H9 (cell line): ENCODE measurements around the gene EXOC2. TPM values are rescaled to one million over a fixed set of nuclear protein-coding genes. Genes with fewer than 3 reads are reported as not detected.

Experiments
- DNase-seq: peaks from one replicate; pipeline ENCODE4 v3.0.0-alpha.2; 2017
- H2AFZ ChIP-seq: one replicate; pipeline ENCODE4 v1.6.1; 2013; ENCODE audit warnings: mild to moderate bottlenecking, low read length, control low read depth, moderate library complexity
- H2AK5ac ChIP-seq: 2 replicates; pipeline ENCODE4 v1.6.1; 2013; ENCODE audit warnings: low read length, control low read depth, mixed read lengths; ENCODE audit not compliant: insufficient read length
- H2BK120ac ChIP-seq: one replicate; pipeline ENCODE4 v1.6.1; 2013; ENCODE audit warnings: low read depth, mild to moderate bottlenecking, low read length, control low read depth, inconsistent platforms; ENCODE audit not compliant: poor library complexity, severe bottlenecking
- H2BK12ac ChIP-seq: 2 replicates; pipeline ENCODE4 v1.6.1; 2013; ENCODE audit warnings: low read length, control low read depth, mixed read lengths, low read depth; ENCODE audit not compliant: insufficient read length
- H2BK15ac ChIP-seq: 2 replicates; pipeline ENCODE4 v1.6.1; 2013; ENCODE audit warnings: low read depth, low read length, control low read depth
- H2BK20ac ChIP-seq: one replicate; pipeline ENCODE4 v1.6.1; 2013; ENCODE audit warnings: low read depth, mild to moderate bottlenecking, low read length, control low read depth, inconsistent platforms; ENCODE audit not compliant: poor library complexity, severe bottlenecking
- H2BK5ac ChIP-seq: 2 replicates; pipeline ENCODE4 v1.6.1; 2013; ENCODE audit warnings: low read length, control low read depth, mixed read lengths; ENCODE audit not compliant: insufficient read length
- H3K14ac ChIP-seq: 2 replicates; pipeline ENCODE4 v1.6.1; 2013; ENCODE audit warnings: low read length, control low read depth; ENCODE audit not compliant: insufficient read depth
- H3K18ac ChIP-seq: 2 replicates; pipeline ENCODE4 v1.6.1; 2013; ENCODE audit warnings: low read depth, mild to moderate bottlenecking, mixed read lengths, low read length, control low read depth; ENCODE audit not compliant: insufficient read length
- H3K23ac ChIP-seq: 2 replicates; pipeline ENCODE4 v1.6.1; 2013; ENCODE audit warnings: low read length, control low read depth, mixed read lengths, low read depth; ENCODE audit not compliant: insufficient read length
- H3K23me2 ChIP-seq: 2 replicates; pipeline ENCODE4 v1.6.1; 2013; ENCODE audit warnings: low read depth, mild to moderate bottlenecking, mixed read lengths, low read length, control low read depth; ENCODE audit not compliant: insufficient read length, poor library complexity, severe bottlenecking
- H3K27ac ChIP-seq: 2 replicates; pipeline ENCODE4 v1.5.1; 2013; ENCODE audit warnings: low read length, control low read depth, mixed read lengths, low read depth; ENCODE audit not compliant: insufficient read length
- H3K27me3 ChIP-seq: 2 replicates; pipeline ENCODE4 v1.6.1; 2013; ENCODE audit warnings: low read length, control low read depth, inconsistent platforms; ENCODE audit not compliant: insufficient read depth
- H3K4ac ChIP-seq: 2 replicates; pipeline ENCODE4 v1.6.1; 2013; ENCODE audit warnings: low read depth, mild to moderate bottlenecking, control low read depth, inconsistent platforms, low read length, moderate library complexity
- H3K4me1 ChIP-seq: 2 replicates; pipeline ENCODE4 v1.6.1; 2013; ENCODE audit warnings: low read length, control low read depth, inconsistent platforms; ENCODE audit not compliant: insufficient read depth
- H3K4me2 ChIP-seq: 2 replicates; pipeline ENCODE4 v1.6.1; 2013; ENCODE audit warnings: low read length, control low read depth, mixed read lengths; ENCODE audit not compliant: insufficient read length, insufficient read depth
- H3K56ac ChIP-seq: 2 replicates; pipeline ENCODE4 v1.6.1; 2013; ENCODE audit warnings: low read depth, mild to moderate bottlenecking, mixed read lengths, low read length, control low read depth; ENCODE audit not compliant: insufficient read length
- H3K79me1 ChIP-seq: 2 replicates; pipeline ENCODE4 v1.6.1; 2013; ENCODE audit warnings: low read depth, mild to moderate bottlenecking, moderate library complexity, low read length, control low read depth, inconsistent platforms; ENCODE audit not compliant: insufficient read depth, poor library complexity, severe bottlenecking
- H3K79me2 ChIP-seq: 2 replicates; pipeline ENCODE4 v1.6.1; 2013; ENCODE audit warnings: low read length, control low read depth, inconsistent platforms; ENCODE audit not compliant: insufficient read depth
- H3K9ac ChIP-seq: 2 replicates; pipeline ENCODE4 v1.6.1; 2013; ENCODE audit warnings: low read length, control low read depth, mixed read lengths; ENCODE audit not compliant: insufficient read length; ENCODE audit errors: extremely low read depth
- H3K9me3 ChIP-seq: one replicate; pipeline ENCODE4 v1.6.1; 2013; ENCODE audit warnings: low read depth, low read length, inconsistent platforms; ENCODE audit not compliant: control insufficient read depth
- H3T11ph ChIP-seq: one replicate; pipeline ENCODE4 v1.6.1; 2013; ENCODE audit warnings: mild to moderate bottlenecking, low read length, control low read depth, inconsistent platforms
- H4K20me1 ChIP-seq: one replicate; pipeline ENCODE4 v1.6.1; 2013; ENCODE audit not compliant: control insufficient read depth, insufficient read length, insufficient read depth
- H4K5ac ChIP-seq: 2 replicates; pipeline ENCODE4 v1.6.1; 2013; ENCODE audit warnings: low read depth, mild to moderate bottlenecking, mixed read lengths, low read length, control low read depth; ENCODE audit not compliant: insufficient read length
- H4K8ac ChIP-seq: replicated peaks from 2 replicates; pipeline ENCODE4 v1.6.1; 2013; ENCODE audit warnings: low read length, control low read depth, mixed read lengths, low read depth; ENCODE audit not compliant: insufficient read length
- H4K91ac ChIP-seq: 2 replicates; pipeline ENCODE4 v1.6.1; 2013; ENCODE audit warnings: low read depth, mild to moderate bottlenecking, moderate library complexity, mixed read lengths, low read length, control low read depth; ENCODE audit not compliant: insufficient read length
- H3K27ac Mint-ChIP-seq, 3 experiments: 2 replicates in 2 of 3; 3 replicates in 1 of 3; pipeline ENCODE4 v1.8.0; 2020 to 2021; ENCODE audit warnings: mixed read lengths in 3 of 3, mild to moderate bottlenecking in 1 of 3, moderate library complexity in 1 of 3
- H3K27me3 Mint-ChIP-seq: 2 replicates; pipeline ENCODE4 v1.8.0; 2021; ENCODE audit warnings: low read depth, mild to moderate bottlenecking, moderate library complexity, mixed read lengths
- H3K36me3 Mint-ChIP-seq, 3 experiments: 2 replicates in 2 of 3; 3 replicates in 1 of 3; pipeline ENCODE4 v1.8.0; 2020 to 2021; ENCODE audit warnings: low read depth in 3 of 3, mixed read lengths in 3 of 3; ENCODE audit not compliant: insufficient read depth in 1 of 3
- H3K4me1 Mint-ChIP-seq, 2 experiments: 2 replicates each; pipeline ENCODE4 v1.8.0; 2020; ENCODE audit warnings: mixed read lengths in 2 of 2
- H3K4me3 Mint-ChIP-seq, 2 experiments: 2 replicates in 1 of 2; 3 replicates in 1 of 2; pipeline ENCODE4 v1.8.0; 2020 to 2021; ENCODE audit warnings: mild to moderate bottlenecking in 2 of 2, mixed read lengths in 2 of 2, moderate library complexity in 1 of 2
- H3K9me3 Mint-ChIP-seq, 2 experiments: 2 replicates in 1 of 2; 3 replicates in 1 of 2; pipeline ENCODE4 v1.8.0; 2020; ENCODE audit warnings: mild to moderate bottlenecking in 2 of 2, mixed read lengths in 2 of 2, moderate library complexity in 1 of 2
- WGBS: extraction: QIAGEN DNeasy Blood & Tissue Kit; methylation state at CpG from one replicate; pipeline ENCODE4 v1.1.7; 2013; ENCODE audit warnings: missing lambda C conversion rate, low lambda C conversion rate, mixed read lengths; ENCODE audit not compliant: insufficient read length; ENCODE audit errors: extremely low coverage; 5-methylcytosine and 5-hydroxymethylcytosine counted together
- total RNA-seq: library from RNA; stranded (reverse); gene quantifications from 2 replicates; pipeline ENCODE4 v1.2.1, GENCODE V29; 2021
- TF ChIP-seq, protein P1 (sequence below): fragments of 200-600 bp; sonication (generic); conservative IDR thresholded peaks from 3 replicates; pipeline ENCODE4 v1.8.0; 2021; ENCODE audit warnings: antibody characterized with exemption, mild to moderate bottlenecking

EXOC2 gene
- total RNA-seq, 1 experiment from 2014 or later: 29.9 TPM

DNA sequence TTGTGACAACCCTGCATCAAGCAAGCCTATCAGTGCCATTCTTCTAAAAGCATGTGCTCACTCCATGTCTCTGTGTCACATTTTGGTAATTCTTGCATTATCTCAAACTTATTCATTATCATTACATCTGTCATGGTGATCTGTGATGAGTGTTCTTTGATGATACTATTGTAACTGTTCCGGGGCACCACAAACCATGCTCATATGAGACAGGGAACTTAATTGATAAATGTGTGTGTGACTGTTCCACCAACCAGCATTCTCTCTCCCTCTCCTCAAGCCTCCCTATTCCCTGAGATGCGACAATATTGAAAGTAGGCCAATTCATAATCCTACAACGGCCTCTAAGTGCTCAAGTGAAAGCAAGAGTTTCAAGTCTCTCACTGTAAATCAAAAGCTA is 40.1 kb downstream of the EXOC2 start:
- no peak overlapping the region for H2BK12ac ChIP-seq
- no peak overlapping the region for H3K9ac ChIP-seq
- no peak overlapping the region for H2AFZ ChIP-seq
- H3K9me3 ChIP-seq: no peaks in the 10 kb centered on the region
- no peak for DNase-seq
- Mint-ChIP-seq H3K27ac (peak overlapping the region in 2 of 3 experiments; percentile 13 to 27; a peak in 1 of 7 replicates), H3K36me3 (peaks cover 9 to 19% (median 11%) of the 10 kb centered on the region in 3 experiments; a peak in 6 of 7 replicates), H3K4me1 (peaks cover 37% of the 10 kb centered on the region in 2 experiments), H3K9me3 (no peaks in the 10 kb centered on the region; a peak in 1 of 5 replicates), H3K4me3 (no peak overlapping the region), H3K27me3 (no peaks in the 10 kb centered on the region)
- H4K8ac ChIP-seq: no peak overlapping the region
- no peak overlapping the region for H3K4ac ChIP-seq
- no peak overlapping the region for H3K23ac ChIP-seq
- no peaks in the 10 kb centered on the region; the same call in 1 of the 2 replicates for H3K79me2 ChIP-seq
- no peak overlapping the region for H2AK5ac ChIP-seq
- H3K18ac ChIP-seq: no peak overlapping the region
- H3K23me2 ChIP-seq: no peaks in the 10 kb centered on the region
- H3K4me2 ChIP-seq: no peak overlapping the region
- H3K79me1 ChIP-seq: no peaks in the 10 kb centered on the region
- no CpG with 5 or more reads among the region's 3 CpGs for WGBS
- no peak overlapping the region for H2BK120ac ChIP-seq
- no peak overlapping the region for H2BK15ac ChIP-seq
- no peaks in the 10 kb centered on the region; the same call in 1 of the 2 replicates for H3K4me1 ChIP-seq
- no peaks in the 10 kb centered on the region for H3K27me3 ChIP-seq
- no peak overlapping the region for H3K56ac ChIP-seq
- no peak overlapping the region for H2BK20ac ChIP-seq
- no peak overlapping the region for H3T11ph ChIP-seq
- no peaks in the 10 kb centered on the region for H4K20me1 ChIP-seq
- no peak overlapping the region for H2BK5ac ChIP-seq
- no peak overlapping the region for H4K5ac ChIP-seq
- H3K27ac ChIP-seq: no peak overlapping the region
- no peak overlapping the region for H4K91ac ChIP-seq
- TF ChIP-seq, protein P1, sequence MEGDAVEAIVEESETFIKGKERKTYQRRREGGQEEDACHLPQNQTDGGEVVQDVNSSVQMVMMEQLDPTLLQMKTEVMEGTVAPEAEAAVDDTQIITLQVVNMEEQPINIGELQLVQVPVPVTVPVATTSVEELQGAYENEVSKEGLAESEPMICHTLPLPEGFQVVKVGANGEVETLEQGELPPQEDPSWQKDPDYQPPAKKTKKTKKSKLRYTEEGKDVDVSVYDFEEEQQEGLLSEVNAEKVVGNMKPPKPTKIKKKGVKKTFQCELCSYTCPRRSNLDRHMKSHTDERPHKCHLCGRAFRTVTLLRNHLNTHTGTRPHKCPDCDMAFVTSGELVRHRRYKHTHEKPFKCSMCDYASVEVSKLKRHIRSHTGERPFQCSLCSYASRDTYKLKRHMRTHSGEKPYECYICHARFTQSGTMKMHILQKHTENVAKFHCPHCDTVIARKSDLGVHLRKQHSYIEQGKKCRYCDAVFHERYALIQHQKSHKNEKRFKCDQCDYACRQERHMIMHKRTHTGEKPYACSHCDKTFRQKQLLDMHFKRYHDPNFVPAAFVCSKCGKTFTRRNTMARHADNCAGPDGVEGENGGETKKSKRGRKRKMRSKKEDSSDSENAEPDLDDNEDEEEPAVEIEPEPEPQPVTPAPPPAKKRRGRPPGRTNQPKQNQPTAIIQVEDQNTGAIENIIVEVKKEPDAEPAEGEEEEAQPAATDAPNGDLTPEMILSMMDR: no peak
- H3K14ac ChIP-seq: no peak overlapping the region
